HEK293 (cell line): Measurements from ENCODE around the gene DDB1.

Experiments
- CTCF ChIP-seq: fragments of 450-650 bp; formaldehyde crosslinking; IDR thresholded peaks from 2 replicates; pipeline ENCODE4 v1.5.1; 2016; ENCODE audit warnings: missing biosample characterization, missing genetic modification characterization
- TCF7L2 ChIP-seq: IDR thresholded peaks from 2 replicates; pipeline ENCODE4 v1.6.1; 2011; ENCODE audit warnings: low read depth, mild to moderate bottlenecking, inconsistent platforms, low read length, moderate library complexity, borderline replicate concordance
- ZNF121 ChIP-seq: fragments of 450-650 bp; formaldehyde crosslinking; IDR thresholded peaks from 2 replicates; pipeline ENCODE4 v1.5.1; 2016; ENCODE audit warnings: missing biosample characterization, missing genetic modification characterization
- ZNF513 ChIP-seq: fragments of 450-650 bp; IDR thresholded peaks from 2 replicates; pipeline ENCODE4 v1.5.1; 2018; ENCODE audit warnings: missing biosample characterization, missing genetic modification characterization
- ZNF549 ChIP-seq: fragments of 450-650 bp; IDR thresholded peaks from 2 replicates; pipeline ENCODE4 v1.5.1; 2018; ENCODE audit warnings: missing biosample characterization, missing genetic modification characterization, mild to moderate bottlenecking, inconsistent platforms, moderate library complexity
- ZNF585B ChIP-seq: fragments of 450-650 bp; formaldehyde crosslinking; IDR thresholded peaks from 2 replicates; pipeline ENCODE4 v1.5.1; 2016; ENCODE audit warnings: missing biosample characterization, missing genetic modification characterization
- TF ChIP-seq, protein P1 (sequence below): fragments of 450-650 bp; formaldehyde crosslinking; IDR thresholded peaks from 2 replicates; pipeline ENCODE4 v1.5.1; 2016; ENCODE audit warnings: missing biosample characterization, missing genetic modification characterization
- TF ChIP-seq, protein P2 (sequence below): fragments of 450-650 bp; formaldehyde crosslinking; IDR thresholded peaks from 2 replicates; pipeline ENCODE4 v1.5.1; 2016; ENCODE audit warnings: missing biosample characterization, missing genetic modification characterization

DNA sequence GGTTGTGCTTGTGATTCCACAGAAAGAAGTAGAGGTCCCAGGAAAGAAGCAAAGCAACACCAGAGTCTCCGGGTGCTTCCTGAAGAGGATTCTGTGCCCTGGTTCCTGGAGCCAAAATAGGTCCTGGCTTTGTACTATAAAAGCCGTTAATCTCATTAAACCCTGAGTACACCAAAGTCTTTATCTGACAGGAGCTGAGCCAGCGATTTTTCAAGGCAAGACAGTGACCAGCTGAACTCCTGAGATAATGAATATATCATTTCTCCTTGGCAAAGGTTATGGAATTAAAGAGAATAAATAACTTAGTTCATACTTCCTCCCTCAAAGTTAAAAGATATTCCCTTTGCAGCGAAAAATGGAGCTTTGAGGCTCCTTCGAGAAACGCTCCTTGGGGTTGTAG is 34.5 kb upstream of the DDB1 start:
- TF ChIP-seq, protein P1, sequence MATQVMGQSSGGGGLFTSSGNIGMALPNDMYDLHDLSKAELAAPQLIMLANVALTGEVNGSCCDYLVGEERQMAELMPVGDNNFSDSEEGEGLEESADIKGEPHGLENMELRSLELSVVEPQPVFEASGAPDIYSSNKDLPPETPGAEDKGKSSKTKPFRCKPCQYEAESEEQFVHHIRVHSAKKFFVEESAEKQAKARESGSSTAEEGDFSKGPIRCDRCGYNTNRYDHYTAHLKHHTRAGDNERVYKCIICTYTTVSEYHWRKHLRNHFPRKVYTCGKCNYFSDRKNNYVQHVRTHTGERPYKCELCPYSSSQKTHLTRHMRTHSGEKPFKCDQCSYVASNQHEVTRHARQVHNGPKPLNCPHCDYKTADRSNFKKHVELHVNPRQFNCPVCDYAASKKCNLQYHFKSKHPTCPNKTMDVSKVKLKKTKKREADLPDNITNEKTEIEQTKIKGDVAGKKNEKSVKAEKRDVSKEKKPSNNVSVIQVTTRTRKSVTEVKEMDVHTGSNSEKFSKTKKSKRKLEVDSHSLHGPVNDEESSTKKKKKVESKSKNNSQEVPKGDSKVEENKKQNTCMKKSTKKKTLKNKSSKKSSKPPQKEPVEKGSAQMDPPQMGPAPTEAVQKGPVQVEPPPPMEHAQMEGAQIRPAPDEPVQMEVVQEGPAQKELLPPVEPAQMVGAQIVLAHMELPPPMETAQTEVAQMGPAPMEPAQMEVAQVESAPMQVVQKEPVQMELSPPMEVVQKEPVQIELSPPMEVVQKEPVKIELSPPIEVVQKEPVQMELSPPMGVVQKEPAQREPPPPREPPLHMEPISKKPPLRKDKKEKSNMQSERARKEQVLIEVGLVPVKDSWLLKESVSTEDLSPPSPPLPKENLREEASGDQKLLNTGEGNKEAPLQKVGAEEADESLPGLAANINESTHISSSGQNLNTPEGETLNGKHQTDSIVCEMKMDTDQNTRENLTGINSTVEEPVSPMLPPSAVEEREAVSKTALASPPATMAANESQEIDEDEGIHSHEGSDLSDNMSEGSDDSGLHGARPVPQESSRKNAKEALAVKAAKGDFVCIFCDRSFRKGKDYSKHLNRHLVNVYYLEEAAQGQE = no peak
- TF ChIP-seq ZNF585B (tag by site-specific recombination) (no peak), ZNF121 (tag by site-specific recombination) (no peak), CTCF (no peak), TCF7L2 (no peak), ZNF513 (tag by site-specific recombination) (no peak), ZNF549 (tag by site-specific recombination) (no peak)
- TF ChIP-seq, protein P2, sequence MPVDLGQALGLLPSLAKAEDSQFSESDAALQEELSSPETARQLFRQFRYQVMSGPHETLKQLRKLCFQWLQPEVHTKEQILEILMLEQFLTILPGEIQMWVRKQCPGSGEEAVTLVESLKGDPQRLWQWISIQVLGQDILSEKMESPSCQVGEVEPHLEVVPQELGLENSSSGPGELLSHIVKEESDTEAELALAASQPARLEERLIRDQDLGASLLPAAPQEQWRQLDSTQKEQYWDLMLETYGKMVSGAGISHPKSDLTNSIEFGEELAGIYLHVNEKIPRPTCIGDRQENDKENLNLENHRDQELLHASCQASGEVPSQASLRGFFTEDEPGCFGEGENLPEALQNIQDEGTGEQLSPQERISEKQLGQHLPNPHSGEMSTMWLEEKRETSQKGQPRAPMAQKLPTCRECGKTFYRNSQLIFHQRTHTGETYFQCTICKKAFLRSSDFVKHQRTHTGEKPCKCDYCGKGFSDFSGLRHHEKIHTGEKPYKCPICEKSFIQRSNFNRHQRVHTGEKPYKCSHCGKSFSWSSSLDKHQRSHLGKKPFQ (tag by site-specific recombination) = no peak
